ENCODE results near the gene JMJD6.

DNA sequence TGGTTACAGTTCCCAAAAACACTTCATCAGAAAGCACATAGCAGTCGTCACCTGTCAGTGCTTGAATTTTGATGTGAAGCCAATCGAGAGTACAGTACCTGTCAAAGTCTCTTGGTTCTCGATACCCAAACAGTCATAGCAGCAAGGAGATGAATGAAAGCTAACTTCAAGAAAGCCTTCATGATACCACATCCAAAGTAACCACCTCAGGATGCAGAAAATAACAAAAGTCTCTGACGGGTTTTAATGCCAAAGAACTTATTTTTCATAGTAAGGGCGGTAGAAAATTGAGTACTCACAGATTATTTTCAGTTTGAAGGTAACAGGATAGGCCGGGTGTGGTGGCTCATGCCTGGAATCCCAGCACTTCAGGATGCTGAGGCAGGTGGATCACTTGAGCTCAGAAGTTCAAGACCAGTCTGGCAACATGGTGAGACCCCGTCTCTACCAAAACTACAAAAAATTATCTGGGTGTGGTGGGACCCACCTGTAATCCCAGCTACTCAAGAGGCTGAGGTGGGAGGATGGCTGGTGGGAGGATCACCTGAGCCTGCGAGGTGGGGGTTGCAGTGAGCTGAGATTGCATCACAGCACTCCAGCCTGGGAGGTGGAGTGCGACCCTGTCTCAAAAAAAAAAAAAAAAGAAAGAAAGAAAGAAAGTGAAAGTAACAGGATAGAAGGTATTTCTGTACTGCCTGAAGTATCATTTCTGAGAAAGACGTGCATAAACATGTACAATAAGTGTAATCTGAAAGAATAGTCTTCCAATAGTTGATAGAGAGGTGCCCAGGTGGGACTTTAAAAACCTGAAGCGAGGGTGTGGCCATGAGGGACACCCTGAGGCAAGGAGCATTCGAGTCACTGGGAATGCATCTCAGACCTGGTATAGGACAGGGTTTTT, 26.9 kb upstream of the JMJD6 start:
- TF ChIP-seq, protein P1, sequence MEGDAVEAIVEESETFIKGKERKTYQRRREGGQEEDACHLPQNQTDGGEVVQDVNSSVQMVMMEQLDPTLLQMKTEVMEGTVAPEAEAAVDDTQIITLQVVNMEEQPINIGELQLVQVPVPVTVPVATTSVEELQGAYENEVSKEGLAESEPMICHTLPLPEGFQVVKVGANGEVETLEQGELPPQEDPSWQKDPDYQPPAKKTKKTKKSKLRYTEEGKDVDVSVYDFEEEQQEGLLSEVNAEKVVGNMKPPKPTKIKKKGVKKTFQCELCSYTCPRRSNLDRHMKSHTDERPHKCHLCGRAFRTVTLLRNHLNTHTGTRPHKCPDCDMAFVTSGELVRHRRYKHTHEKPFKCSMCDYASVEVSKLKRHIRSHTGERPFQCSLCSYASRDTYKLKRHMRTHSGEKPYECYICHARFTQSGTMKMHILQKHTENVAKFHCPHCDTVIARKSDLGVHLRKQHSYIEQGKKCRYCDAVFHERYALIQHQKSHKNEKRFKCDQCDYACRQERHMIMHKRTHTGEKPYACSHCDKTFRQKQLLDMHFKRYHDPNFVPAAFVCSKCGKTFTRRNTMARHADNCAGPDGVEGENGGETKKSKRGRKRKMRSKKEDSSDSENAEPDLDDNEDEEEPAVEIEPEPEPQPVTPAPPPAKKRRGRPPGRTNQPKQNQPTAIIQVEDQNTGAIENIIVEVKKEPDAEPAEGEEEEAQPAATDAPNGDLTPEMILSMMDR (IDR thresholded peaks at IDR 0.05; ENCODE audit: insufficient read depth, low read length), result no peak
- TF ChIP-seq, protein P2, sequence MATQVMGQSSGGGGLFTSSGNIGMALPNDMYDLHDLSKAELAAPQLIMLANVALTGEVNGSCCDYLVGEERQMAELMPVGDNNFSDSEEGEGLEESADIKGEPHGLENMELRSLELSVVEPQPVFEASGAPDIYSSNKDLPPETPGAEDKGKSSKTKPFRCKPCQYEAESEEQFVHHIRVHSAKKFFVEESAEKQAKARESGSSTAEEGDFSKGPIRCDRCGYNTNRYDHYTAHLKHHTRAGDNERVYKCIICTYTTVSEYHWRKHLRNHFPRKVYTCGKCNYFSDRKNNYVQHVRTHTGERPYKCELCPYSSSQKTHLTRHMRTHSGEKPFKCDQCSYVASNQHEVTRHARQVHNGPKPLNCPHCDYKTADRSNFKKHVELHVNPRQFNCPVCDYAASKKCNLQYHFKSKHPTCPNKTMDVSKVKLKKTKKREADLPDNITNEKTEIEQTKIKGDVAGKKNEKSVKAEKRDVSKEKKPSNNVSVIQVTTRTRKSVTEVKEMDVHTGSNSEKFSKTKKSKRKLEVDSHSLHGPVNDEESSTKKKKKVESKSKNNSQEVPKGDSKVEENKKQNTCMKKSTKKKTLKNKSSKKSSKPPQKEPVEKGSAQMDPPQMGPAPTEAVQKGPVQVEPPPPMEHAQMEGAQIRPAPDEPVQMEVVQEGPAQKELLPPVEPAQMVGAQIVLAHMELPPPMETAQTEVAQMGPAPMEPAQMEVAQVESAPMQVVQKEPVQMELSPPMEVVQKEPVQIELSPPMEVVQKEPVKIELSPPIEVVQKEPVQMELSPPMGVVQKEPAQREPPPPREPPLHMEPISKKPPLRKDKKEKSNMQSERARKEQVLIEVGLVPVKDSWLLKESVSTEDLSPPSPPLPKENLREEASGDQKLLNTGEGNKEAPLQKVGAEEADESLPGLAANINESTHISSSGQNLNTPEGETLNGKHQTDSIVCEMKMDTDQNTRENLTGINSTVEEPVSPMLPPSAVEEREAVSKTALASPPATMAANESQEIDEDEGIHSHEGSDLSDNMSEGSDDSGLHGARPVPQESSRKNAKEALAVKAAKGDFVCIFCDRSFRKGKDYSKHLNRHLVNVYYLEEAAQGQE (IDR thresholded peaks at IDR 0.05; ENCODE audit: insufficient replicate concordance, low read depth), result no peak

Measured in HL-60 (cell line).